Measurements from ENCODE around the gene TCEAL9. TPM values are rescaled to one million over a fixed set of nuclear protein-coding genes. Genes with fewer than 3 reads are reported as not detected.

TCEAL9 gene
- total RNA-seq, 2 experiments from 2014 or later, result 2.0 TPM; not detected in 1

DNA sequence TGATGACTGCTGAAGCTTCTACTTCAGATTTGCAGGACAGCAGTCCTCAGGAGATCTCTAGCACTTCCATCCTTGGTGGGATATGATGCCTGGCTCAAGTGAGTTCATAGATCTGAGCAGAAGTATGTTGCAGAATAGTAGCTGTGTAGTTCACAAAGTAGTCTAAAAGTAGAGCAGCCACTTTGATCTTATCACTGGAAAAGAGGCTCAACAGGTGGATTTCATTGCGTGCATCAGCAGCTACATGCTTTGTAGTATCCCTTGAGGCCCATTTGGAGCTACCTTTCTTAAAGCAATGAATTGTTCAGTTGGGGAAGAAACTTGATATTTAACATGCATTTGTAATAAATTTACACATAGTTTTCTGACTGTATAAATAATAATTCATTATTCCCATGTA is 50.0 kb downstream of the TCEAL9 start:
- no peaks in the 10 kb centered on the region for H3K4me1 ChIP-seq (ENCODE audit: insufficient read depth, low read length, poor library complexity, severe bottlenecking)
- ChIA-PET POLR2A (interaction anchor here (0.6 kb wide), 1 partner anchor 48 kb away, joined by 4 read pairs; no protein-coding TSS in a partner anchor), CTCF (ENCODE audit: unreplicated experiment) (no interaction called here)
- DNase-seq (ENCODE audit: low spot score), result no peak
- H3K27ac ChIP-seq (ENCODE audit: low read depth, low read length, poor library complexity, severe bottlenecking), result no peak overlapping the region
- H4K20me1 ChIP-seq (ENCODE audit: insufficient read depth, low read length), result no peaks in the 10 kb centered on the region
- TF ChIP-seq, protein P1, sequence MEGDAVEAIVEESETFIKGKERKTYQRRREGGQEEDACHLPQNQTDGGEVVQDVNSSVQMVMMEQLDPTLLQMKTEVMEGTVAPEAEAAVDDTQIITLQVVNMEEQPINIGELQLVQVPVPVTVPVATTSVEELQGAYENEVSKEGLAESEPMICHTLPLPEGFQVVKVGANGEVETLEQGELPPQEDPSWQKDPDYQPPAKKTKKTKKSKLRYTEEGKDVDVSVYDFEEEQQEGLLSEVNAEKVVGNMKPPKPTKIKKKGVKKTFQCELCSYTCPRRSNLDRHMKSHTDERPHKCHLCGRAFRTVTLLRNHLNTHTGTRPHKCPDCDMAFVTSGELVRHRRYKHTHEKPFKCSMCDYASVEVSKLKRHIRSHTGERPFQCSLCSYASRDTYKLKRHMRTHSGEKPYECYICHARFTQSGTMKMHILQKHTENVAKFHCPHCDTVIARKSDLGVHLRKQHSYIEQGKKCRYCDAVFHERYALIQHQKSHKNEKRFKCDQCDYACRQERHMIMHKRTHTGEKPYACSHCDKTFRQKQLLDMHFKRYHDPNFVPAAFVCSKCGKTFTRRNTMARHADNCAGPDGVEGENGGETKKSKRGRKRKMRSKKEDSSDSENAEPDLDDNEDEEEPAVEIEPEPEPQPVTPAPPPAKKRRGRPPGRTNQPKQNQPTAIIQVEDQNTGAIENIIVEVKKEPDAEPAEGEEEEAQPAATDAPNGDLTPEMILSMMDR (conservative IDR thresholded peaks at IDR 0.05; ENCODE audit: low read length), result no peak
- no peak for TF ChIP-seq EZH2phosphoT487 (IDR thresholded peaks at IDR 0.05; ENCODE audit: borderline replicate concordance, low read depth, low read length)
- no peak overlapping the region for H2AFZ ChIP-seq (ENCODE audit: low read length)
- intact Hi-C loops (cut with micrococcal nuclease; ENCODE audit: unreplicated experiment), result no loop called here
- H3K79me2 ChIP-seq (ENCODE audit: insufficient read depth, low read depth, low read length), result no peaks in the 10 kb centered on the region
- no TSS peak for BruUV-seq (replicated peaks)
- no peaks in the 10 kb centered on the region for H3K36me3 ChIP-seq (ENCODE audit: insufficient read depth, low read length)
- no peak overlapping the region for H3K4me2 ChIP-seq (ENCODE audit: low read length)
- no peaks in the 10 kb centered on the region for H3K9me3 ChIP-seq (ENCODE audit: low read length)
- H3K4me3 ChIP-seq (ENCODE audit: low read depth, low read length, poor library complexity, severe bottlenecking), result no peak overlapping the region
- H3K9me2 ChIP-seq (ENCODE audit: insufficient read depth, low read length), result no peaks in the 10 kb centered on the region

DNA sequence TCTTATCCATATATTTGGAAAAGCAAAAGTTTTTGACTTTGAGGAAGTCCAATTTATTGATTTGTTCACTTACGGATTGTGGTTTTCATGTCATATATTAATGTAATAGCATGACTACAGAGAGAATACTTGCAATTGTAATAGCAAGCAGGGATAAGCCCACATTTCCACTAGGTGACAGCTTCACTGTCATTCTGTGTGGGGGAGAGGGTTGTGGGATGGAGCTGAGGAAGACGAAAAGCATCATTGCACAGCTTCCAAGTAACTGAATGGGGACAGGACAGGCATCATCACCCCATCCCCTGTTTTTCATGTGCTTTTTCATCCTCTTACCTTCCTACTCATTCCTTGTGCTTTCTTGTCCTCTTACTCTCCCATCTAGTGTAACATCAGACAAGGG is 51.5 kb downstream of the TCEAL9 start:
- intact Hi-C loops (cut with micrococcal nuclease; ENCODE audit: unreplicated experiment), result no loop called here
- Histone ChIP-seq H4K20me1 (ENCODE audit: insufficient read depth, low read length) (no peaks in the 10 kb centered on the region), H3K4me2 (ENCODE audit: low read length) (no peak overlapping the region), H3K36me3 (ENCODE audit: insufficient read depth, low read length) (no peaks in the 10 kb centered on the region), H3K27ac (ENCODE audit: low read depth, low read length, poor library complexity, severe bottlenecking) (no peak overlapping the region), H3K9me2 (ENCODE audit: insufficient read depth, low read length) (no peaks in the 10 kb centered on the region), H3K4me1 (ENCODE audit: insufficient read depth, low read length, poor library complexity, severe bottlenecking) (no peaks in the 10 kb centered on the region), H2AFZ (ENCODE audit: low read length) (no peak overlapping the region), H3K9me3 (ENCODE audit: low read length) (no peaks in the 10 kb centered on the region), H3K4me3 (ENCODE audit: low read depth, low read length, poor library complexity, severe bottlenecking) (no peak overlapping the region), H3K79me2 (ENCODE audit: insufficient read depth, low read depth, low read length) (no peaks in the 10 kb centered on the region)
- BruUV-seq (replicated peaks), result no TSS peak
- ChIA-PET CTCF (ENCODE audit: unreplicated experiment) (no interaction called here), POLR2A (no interaction called here)
- no peak for DNase-seq (ENCODE audit: low spot score)
- TF ChIP-seq, protein P1 (conservative IDR thresholded peaks at IDR 0.05; ENCODE audit: low read length), result no peak
- no peak for TF ChIP-seq EZH2phosphoT487 (IDR thresholded peaks at IDR 0.05; ENCODE audit: borderline replicate concordance, low read depth, low read length)

Small RNAs within 50 kb of the gene (small RNA-seq; reads per million reads assigned to genes)
- not detected for gene Z92846.1

Other genes starting within 250 kb of the TCEAL9 start
- not detected in 2 replicates for gene BEX4, start 141.4 kb upstream of the TCEAL9 start, total RNA-seq (2014; rRNA removed; shearing (Covaris generic))
- not detected in 2 replicates for gene BEX4, start 141.4 kb upstream of the TCEAL9 start, total RNA-seq (2022)
- 26.8 and 33.9 TPM in 2 replicates for gene TCEAL8, start 101.4 kb upstream of the TCEAL9 start, total RNA-seq (2014; rRNA removed; shearing (Covaris generic))
- gene TCEAL8, start 101.4 kb upstream of the TCEAL9 start, total RNA-seq (2022), result 31.2 and 32.6 TPM in 2 replicates
- not detected in 2 replicates for gene TCEAL5, start 79.8 kb upstream of the TCEAL9 start, total RNA-seq (2014; rRNA removed; shearing (Covaris generic))
- not detected in 2 replicates for gene TCEAL5, start 79.8 kb upstream of the TCEAL9 start, total RNA-seq (2022)
- 4.9 and 7.5 TPM in 2 replicates for gene BEX2, start 45.5 kb upstream of the TCEAL9 start, total RNA-seq (2014; rRNA removed; shearing (Covaris generic))
- gene BEX2, start 45.5 kb upstream of the TCEAL9 start, total RNA-seq (2022), result 4.4 and 5.7 TPM in 2 replicates
- not detected in 2 replicates for gene TCEAL7, start 26.3 kb upstream of the TCEAL9 start, total RNA-seq (2014; rRNA removed; shearing (Covaris generic))
- gene TCEAL7, start 26.3 kb upstream of the TCEAL9 start, total RNA-seq (2022), result not detected in 2 replicates
- not detected in 2 replicates for gene BEX3, start 20.0 kb downstream of the TCEAL9 start, total RNA-seq (2014; rRNA removed; shearing (Covaris generic))
- gene BEX3, start 20.0 kb downstream of the TCEAL9 start, total RNA-seq (2022), result not detected in 2 replicates
- gene RAB40A, start 163.0 kb downstream of the TCEAL9 start, total RNA-seq (2014; rRNA removed; shearing (Covaris generic)), result 0.10 and 0.50 TPM in 2 replicates
- gene RAB40A, start 163.0 kb downstream of the TCEAL9 start, total RNA-seq (2022), result 0.38 and 0.66 TPM in 2 replicates
- gene TCEAL4, start 229.0 kb downstream of the TCEAL9 start, total RNA-seq (2014; rRNA removed; shearing (Covaris generic)), result 4.5 and 15.1 TPM in 2 replicates
- gene TCEAL4, start 229.0 kb downstream of the TCEAL9 start, total RNA-seq (2022), result 8.8 and 9.9 TPM in 2 replicates